Urinary bladder (tissue), 4 donors: Measurements from ENCODE around the gene PKMYT1. TPM values are rescaled to one million over a fixed set of nuclear protein-coding genes. Genes with fewer than 3 reads are reported as not detected.
A peak's percentile ranks its signal among the peaks of the same experiment; 100 is the strongest.

Source experiments
- DNase-seq: peaks from one replicate; pipeline ENCODE4 v3.0.0-alpha.2; 2015; ENCODE audit errors: extremely low spot score
- H3K27ac ChIP-seq: one replicate; pipeline ENCODE4 v1.5.1; 2013; ENCODE audit warnings: low read depth, mild to moderate bottlenecking, moderate library complexity
- H3K36me3 ChIP-seq: one replicate; pipeline ENCODE4 v1.6.1; 2013; ENCODE audit warnings: mild to moderate bottlenecking, moderate library complexity; ENCODE audit not compliant: insufficient read depth
- H3K4me1 ChIP-seq: one replicate; pipeline ENCODE4 v1.6.1; 2013; ENCODE audit warnings: mild to moderate bottlenecking, moderate library complexity; ENCODE audit not compliant: insufficient read depth
- H3K4me3 ChIP-seq: one replicate; pipeline ENCODE4 v1.5.1; 2013; ENCODE audit warnings: low read depth, low read length
- WGBS: extraction: QIAGEN DNeasy Blood & Tissue Kit; methylation state at CpG from one replicate; pipeline ENCODE4 v1.1.7; 2013; 5-methylcytosine and 5-hydroxymethylcytosine counted together
- polyA plus RNA-seq: library from polyadenylated mRNA; stranded (reverse); fragments of 200-250 nt; gene quantifications from one replicate; pipeline ENCODE4 v1.2.3, GENCODE V29; 2013
- total RNA-seq: library from RNA; depleted of rRNA; stranded (reverse); fragments of >200 nt; gene quantifications from one replicate; pipeline ENCODE4 v1.2.3, GENCODE V29; 2014
- donor health status: healthy with polysubstance abuse.
- donor health status: healthy.

Gene PKMYT1
- total and polyA plus RNA-seq, 2 donors: 1.1 to 2.5 TPM

- no peak for DNase-seq
- no peaks in the 10 kb centered on the region for H3K36me3 ChIP-seq
- WGBS: 25% methylated on average over 8 of the region's 8 CpGs
- H3K4me1 ChIP-seq: peaks cover 2% of the 10 kb centered on the region
- H3K27ac ChIP-seq: peak overlapping the region; percentile 90
- peak overlapping the region; percentile 50 for H3K4me3 ChIP-seq
Measured at GRCh38 chr16:3022684-3023414, 42.6 kb upstream of the PKMYT1 start.

- peaks cover 2% of the 10 kb centered on the region for H3K4me1 ChIP-seq
- H3K36me3 ChIP-seq: no peaks in the 10 kb centered on the region
- no peak overlapping the region for H3K4me3 ChIP-seq
- H3K27ac ChIP-seq: peak overlapping the region; percentile 89
- peak; percentile 77 for DNase-seq
- WGBS: 5% methylated on average over 8 of the region's 8 CpGs
Measured at GRCh38 chr16:3022208-3022683, 42.0 kb upstream of the PKMYT1 start.

- no peak for DNase-seq
- Histone ChIP-seq H3K4me3 (peak overlapping the region; percentile 48), H3K4me1 (peaks cover 2% of the 10 kb centered on the region), H3K36me3 (no peaks in the 10 kb centered on the region), H3K27ac (peak overlapping the region; percentile 89)
- WGBS: 6% methylated on average over 25 of the region's 25 CpGs
Measured at GRCh38 chr16:3021449-3022207, 41.4 kb upstream of the PKMYT1 start.

- under 1% methylated on average over 57 of the region's 57 CpGs for WGBS
- DNase-seq: no peak
- H3K4me3 ChIP-seq: peak overlapping the region; percentile 48
- peak overlapping the region; percentile 89 for H3K27ac ChIP-seq
- H3K36me3 ChIP-seq: no peaks in the 10 kb centered on the region
- H3K4me1 ChIP-seq: peaks cover 2% of the 10 kb centered on the region
Measured at GRCh38 chr16:3020604-3021448, 40.6 kb upstream of the PKMYT1 start.

- Histone ChIP-seq H3K4me3 (peak within 1 kb of the TSS; percentile 48), H3K36me3 (no peaks in the 10 kb centered on the region), H3K4me1 (peaks cover 2% of the 10 kb centered on the region), H3K27ac (peak within 1 kb of the TSS; percentile 89)
- DNase-seq: no peak
- WGBS: under 1% methylated on average over 49 of the region's 49 CpGs
Measured at GRCh38 chr16:3020247-3020603, 40.0 kb upstream of the PKMYT1 start, which contains the start of gene TNFRSF12A. Gene TNFRSF12A, plus strand, starts transcription at chr16:3020368. Its CDS starts 30 bp downstream, at chr16:3020398.

DNA sequence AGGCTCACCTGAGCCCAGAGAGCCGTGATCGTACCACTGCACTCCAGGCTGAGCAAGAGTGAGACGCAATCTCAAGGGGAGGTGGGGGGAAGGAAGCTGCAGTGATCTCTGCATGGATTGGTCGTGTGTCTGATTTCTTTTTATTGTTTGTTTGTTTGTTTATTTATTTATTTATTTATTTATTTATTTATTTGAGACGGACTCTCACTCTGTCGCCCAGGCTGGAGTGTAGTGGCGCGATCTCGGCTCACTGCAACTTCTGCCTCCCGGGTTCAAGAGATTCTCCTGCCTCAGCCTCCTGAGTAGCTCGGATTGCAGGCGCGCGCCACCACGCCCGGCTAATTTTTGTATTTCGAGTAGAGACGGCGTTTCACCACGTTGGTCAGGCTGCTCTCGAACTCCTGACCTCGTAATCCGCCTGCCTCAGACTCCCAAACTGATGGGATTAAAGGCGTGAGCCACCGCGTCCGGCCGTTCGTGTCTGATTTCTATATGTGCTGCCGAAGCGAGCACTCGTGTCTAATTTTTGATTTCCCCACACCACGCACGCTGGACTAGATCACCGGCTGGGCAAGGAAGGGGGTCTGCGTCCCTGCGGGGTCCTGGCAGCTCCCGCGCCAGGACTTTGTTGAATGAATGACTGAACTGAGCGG is 39.5 kb upstream of the PKMYT1 start:
- peaks cover 2% of the 10 kb centered on the region for H3K4me1 ChIP-seq

GRCh38 chr16:3017794-3018506 is 37.7 kb upstream of the PKMYT1 start, which contains the start of gene CLDN6:
Gene CLDN6, minus strand, starts transcription at chr16:3018183. Its CDS starts 2,162 bp downstream, at chr16:3016021.
- Histone ChIP-seq H3K4me3 (no peak within 1 kb of the TSS), H3K36me3 (no peaks in the 10 kb centered on the region), H3K27ac (no peak within 1 kb of the TSS), H3K4me1 (peaks cover 2% of the 10 kb centered on the region)
- WGBS: 5% methylated on average over 52 of the region's 52 CpGs
- no peak for DNase-seq

More for the DNA sequence above, 39.5 kb upstream of the PKMYT1 start:
- Histone ChIP-seq H3K4me3 (peak overlapping the region; percentile 48), H3K36me3 (no peaks in the 10 kb centered on the region), H3K27ac (no peak overlapping the region)
- no peak for DNase-seq
- WGBS: 29% methylated on average over 40 of the region's 40 CpGs

DNA sequence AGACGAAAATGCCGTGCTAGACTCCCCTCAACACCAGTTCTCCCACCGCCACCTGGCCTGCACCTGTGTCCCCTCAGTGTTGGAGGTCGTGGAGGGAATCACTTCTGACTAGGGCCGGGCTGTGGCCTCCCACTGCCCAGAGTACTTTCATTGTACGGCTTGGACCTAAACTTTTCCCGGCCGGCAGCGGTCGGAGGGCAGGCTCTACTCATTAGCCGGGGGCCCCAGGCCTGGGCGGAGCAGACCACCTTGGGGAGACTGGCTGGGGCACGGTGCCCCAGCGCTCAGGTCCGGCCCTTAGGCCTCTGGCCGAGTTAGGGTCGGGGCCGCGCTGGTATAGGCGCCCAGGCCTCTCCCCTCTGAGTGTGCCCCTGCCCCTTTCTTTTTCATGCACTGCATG is 37.1 kb upstream of the PKMYT1 start:
- DNase-seq: no peak
- H3K4me3 ChIP-seq: no peak overlapping the region
- H3K36me3 ChIP-seq: no peaks in the 10 kb centered on the region
- 44% methylated on average over 20 of the region's 20 CpGs for WGBS
- H3K4me1 ChIP-seq: peaks cover 2% of the 10 kb centered on the region
- H3K27ac ChIP-seq: no peak overlapping the region

DNA sequence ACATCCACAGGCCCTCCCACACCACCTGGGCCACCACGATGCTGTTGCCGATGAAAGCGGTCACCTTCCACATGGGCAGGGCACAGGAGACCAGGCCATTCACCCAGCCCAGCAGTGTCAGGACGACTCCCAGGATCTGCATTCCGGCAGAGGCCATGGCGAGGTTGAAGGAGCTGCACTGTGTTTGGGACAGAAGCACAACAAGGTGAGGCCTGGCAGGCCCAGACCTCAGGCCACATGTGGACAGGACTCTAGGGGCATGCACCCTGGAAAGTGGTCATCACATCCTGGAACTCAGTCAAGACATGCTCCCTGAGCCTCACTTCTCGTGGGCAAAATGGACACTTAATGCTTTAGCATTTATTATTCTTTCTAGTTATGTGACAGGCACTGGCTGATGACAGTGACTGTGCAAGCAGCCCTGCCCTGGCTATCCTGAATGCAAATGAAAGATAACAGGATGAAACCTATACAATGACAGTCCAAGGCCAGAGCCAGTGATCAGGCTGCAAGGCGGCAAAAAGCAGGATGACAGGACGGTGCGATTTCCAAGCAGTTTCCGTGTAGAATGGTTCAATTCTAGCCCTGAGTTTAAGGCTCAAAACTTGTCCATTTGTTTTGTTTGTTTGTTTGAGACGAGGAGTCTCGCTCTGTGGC is 35.7 kb upstream of the PKMYT1 start:
- Histone ChIP-seq H3K4me1 (no peaks in the 10 kb centered on the region), H3K36me3 (no peaks in the 10 kb centered on the region), H3K27ac (no peak overlapping the region), H3K4me3 (no peak overlapping the region)
- 84% methylated on average over 13 of the region's 13 CpGs for WGBS
- DNase-seq: no peak

- H3K4me1 ChIP-seq: no peaks in the 10 kb centered on the region
- no peak overlapping the region for H3K4me3 ChIP-seq
- H3K27ac ChIP-seq: no peak overlapping the region
- H3K36me3 ChIP-seq: no peaks in the 10 kb centered on the region
- DNase-seq: no peak
- 83% methylated on average over 6 of the region's 6 CpGs for WGBS
Measured at GRCh38 chr16:3014971-3015370, 34.7 kb upstream of the PKMYT1 start.

DNA sequence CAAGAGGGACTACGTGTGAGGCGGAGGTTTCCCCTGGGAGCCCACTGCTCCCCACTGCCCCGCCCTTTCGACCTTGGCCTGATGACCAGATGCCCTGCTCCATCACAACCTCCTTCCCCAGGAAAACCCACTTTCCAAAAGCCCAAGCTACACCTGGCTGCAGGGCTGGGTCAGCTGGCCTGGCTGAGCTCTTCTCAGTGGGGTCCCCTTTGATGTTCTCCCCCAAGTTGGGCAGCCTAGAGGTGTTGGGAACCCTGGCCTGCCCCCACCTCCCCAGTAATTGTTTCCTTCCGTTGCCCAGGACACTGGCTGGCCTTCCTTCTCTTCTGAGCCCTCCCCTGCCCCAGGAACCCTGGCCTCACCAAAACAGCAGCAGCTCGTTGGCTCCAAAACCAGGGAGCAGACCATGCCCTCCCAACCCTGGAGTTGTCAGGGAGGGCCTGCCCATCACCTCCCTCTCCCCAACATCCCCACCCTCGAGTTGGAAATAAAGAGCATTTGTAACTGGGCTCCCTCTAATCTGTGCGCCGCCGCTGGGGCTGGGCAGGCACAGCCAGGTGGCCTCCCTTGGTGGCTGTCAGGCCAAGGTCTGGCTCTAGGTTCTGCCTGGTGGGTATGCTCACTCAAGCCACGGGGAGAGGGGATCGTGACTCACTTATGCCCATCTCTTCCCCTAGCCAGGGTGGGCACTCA is 33.9 kb upstream of the PKMYT1 start:
- H3K4me3 ChIP-seq: no peak overlapping the region
- H3K27ac ChIP-seq: no peak overlapping the region
- no peaks in the 10 kb centered on the region for H3K4me1 ChIP-seq
- H3K36me3 ChIP-seq: no peaks in the 10 kb centered on the region
- no peak for DNase-seq
- 52% methylated on average over 12 of the region's 12 CpGs for WGBS
